ENCODE results near the gene LIMS1. TPM values are rescaled to one million over a fixed set of nuclear protein-coding genes. Genes with fewer than 3 reads are reported as not detected.
A peak's percentile ranks its signal among the peaks of the same experiment; 100 is the strongest.

LIMS1 gene
- total and polyA plus RNA-seq, 2 of the 13 experiments (the other 11 are each of a cell fraction or from before 2014, with no cell fraction given): 38.3 to 49.6 TPM

DNA sequence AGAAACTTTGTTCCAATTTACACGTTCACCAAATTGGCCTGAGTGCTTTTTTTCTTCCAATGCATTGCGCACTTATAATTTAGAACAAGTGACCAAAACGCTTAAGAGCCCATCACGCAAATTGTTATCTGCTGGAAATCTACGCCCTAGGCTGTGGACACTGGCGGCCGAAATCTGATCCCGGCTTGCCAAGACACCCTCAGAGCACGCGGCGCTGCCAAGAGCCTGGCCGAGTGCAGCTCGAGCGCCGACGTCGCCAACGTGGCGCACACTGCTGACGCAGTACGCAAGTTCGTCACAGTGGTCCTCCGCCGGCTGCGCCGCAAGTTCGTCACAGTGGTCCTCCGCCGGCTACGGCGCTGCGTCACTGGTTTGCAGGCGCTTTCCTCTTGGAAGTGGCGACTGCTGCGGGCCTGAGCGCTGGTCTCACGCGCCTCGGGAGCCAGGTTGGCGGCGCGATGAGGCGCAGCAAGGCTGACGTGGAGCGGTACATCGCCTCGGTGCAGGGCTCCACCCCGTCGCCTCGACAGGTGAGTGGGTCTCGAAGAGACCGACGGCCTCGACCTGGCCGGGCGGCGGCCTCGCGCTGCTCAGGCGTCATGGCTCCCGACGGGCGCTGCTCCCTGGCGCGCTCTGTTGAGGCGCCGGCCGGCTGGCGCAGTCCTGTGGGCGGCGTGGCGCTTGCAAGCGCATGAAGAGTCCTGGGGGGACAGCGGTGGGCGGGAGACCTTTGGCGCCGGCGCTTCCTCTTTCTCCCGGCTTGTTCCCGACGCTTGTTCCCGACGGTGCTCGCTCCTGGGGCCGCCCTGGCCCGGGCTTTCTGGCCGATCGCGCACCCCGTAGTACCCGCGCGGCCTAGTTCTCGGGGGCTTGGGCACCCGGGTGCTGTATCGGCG lies 185.1 kb downstream of the LIMS1 start, which contains the start of gene RANBP2 (continued):
- TF ChIP-seq, protein P1, sequence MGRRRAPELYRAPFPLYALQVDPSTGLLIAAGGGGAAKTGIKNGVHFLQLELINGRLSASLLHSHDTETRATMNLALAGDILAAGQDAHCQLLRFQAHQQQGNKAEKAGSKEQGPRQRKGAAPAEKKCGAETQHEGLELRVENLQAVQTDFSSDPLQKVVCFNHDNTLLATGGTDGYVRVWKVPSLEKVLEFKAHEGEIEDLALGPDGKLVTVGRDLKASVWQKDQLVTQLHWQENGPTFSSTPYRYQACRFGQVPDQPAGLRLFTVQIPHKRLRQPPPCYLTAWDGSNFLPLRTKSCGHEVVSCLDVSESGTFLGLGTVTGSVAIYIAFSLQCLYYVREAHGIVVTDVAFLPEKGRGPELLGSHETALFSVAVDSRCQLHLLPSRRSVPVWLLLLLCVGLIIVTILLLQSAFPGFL (CRISPR knock-in tag; IDR thresholded peaks at IDR 0.05): no peak; the same call in 1 of the 2 replicates
- TF ChIP-seq ZC3H4 (CRISPR knock-in tag; IDR thresholded peaks at IDR 0.05; ENCODE audit: borderline replicate concordance): no peak
- TF ChIP-seq MXD4 (CRISPR knock-in tag; IDR thresholded peaks at IDR 0.05): peak; percentile 97
- TF ChIP-seq, protein P2, sequence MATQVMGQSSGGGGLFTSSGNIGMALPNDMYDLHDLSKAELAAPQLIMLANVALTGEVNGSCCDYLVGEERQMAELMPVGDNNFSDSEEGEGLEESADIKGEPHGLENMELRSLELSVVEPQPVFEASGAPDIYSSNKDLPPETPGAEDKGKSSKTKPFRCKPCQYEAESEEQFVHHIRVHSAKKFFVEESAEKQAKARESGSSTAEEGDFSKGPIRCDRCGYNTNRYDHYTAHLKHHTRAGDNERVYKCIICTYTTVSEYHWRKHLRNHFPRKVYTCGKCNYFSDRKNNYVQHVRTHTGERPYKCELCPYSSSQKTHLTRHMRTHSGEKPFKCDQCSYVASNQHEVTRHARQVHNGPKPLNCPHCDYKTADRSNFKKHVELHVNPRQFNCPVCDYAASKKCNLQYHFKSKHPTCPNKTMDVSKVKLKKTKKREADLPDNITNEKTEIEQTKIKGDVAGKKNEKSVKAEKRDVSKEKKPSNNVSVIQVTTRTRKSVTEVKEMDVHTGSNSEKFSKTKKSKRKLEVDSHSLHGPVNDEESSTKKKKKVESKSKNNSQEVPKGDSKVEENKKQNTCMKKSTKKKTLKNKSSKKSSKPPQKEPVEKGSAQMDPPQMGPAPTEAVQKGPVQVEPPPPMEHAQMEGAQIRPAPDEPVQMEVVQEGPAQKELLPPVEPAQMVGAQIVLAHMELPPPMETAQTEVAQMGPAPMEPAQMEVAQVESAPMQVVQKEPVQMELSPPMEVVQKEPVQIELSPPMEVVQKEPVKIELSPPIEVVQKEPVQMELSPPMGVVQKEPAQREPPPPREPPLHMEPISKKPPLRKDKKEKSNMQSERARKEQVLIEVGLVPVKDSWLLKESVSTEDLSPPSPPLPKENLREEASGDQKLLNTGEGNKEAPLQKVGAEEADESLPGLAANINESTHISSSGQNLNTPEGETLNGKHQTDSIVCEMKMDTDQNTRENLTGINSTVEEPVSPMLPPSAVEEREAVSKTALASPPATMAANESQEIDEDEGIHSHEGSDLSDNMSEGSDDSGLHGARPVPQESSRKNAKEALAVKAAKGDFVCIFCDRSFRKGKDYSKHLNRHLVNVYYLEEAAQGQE (IDR thresholded peaks at IDR 0.05; ENCODE audit: borderline replicate concordance in 1 of 2, low read depth in 1 of 2, low read length in 2 of 2): no peak; a peak in 1 of 4 replicates
- TF ChIP-seq SRSF1 (optimal IDR thresholded peaks at IDR 0.05; ENCODE audit: low read depth, low read length): no peak
- TF ChIP-seq, protein P3, sequence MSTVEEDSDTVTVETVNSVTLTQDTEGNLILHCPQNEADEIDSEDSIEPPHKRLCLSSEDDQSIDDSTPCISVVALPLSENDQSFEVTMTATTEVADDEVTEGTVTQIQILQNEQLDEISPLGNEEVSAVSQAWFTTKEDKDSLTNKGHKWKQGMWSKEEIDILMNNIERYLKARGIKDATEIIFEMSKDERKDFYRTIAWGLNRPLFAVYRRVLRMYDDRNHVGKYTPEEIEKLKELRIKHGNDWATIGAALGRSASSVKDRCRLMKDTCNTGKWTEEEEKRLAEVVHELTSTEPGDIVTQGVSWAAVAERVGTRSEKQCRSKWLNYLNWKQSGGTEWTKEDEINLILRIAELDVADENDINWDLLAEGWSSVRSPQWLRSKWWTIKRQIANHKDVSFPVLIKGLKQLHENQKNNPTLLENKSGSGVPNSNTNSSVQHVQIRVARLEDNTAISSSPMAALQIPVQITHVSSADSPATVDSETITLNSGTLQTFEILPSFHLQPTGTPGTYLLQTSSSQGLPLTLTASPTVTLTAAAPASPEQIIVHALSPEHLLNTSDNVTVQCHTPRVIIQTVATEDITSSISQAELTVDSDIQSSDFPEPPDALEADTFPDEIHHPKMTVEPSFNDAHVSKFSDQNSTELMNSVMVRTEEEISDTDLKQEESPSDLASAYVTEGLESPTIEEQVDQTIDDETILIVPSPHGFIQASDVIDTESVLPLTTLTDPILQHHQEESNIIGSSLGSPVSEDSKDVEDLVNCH (CRISPR knock-in tag; IDR thresholded peaks at IDR 0.05): no peak
- TF ChIP-seq ETV6 (CRISPR knock-in tag; conservative IDR thresholded peaks at IDR 0.05): peak; percentile 95
- TF ChIP-seq, protein P4, sequence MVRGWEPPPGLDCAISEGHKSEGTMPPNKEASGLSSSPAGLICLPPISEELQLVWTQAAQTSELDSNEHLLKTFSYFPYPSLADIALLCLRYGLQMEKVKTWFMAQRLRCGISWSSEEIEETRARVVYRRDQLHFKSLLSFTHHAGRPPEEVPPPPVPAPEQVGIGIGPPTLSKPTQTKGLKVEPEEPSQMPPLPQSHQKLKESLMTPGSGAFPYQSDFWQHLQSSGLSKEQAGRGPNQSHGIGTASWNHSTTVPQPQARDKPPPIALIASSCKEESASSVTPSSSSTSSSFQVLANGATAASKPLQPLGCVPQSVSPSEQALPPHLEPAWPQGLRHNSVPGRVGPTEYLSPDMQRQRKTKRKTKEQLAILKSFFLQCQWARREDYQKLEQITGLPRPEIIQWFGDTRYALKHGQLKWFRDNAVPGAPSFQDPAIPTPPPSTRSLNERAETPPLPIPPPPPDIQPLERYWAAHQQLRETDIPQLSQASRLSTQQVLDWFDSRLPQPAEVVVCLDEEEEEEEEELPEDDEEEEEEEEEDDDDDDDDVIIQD (CRISPR knock-in tag; IDR thresholded peaks at IDR 0.05; ENCODE audit: low read depth): peak; percentile 83; the same call in 1 of the 2 replicates
- TF ChIP-seq, protein P5, sequence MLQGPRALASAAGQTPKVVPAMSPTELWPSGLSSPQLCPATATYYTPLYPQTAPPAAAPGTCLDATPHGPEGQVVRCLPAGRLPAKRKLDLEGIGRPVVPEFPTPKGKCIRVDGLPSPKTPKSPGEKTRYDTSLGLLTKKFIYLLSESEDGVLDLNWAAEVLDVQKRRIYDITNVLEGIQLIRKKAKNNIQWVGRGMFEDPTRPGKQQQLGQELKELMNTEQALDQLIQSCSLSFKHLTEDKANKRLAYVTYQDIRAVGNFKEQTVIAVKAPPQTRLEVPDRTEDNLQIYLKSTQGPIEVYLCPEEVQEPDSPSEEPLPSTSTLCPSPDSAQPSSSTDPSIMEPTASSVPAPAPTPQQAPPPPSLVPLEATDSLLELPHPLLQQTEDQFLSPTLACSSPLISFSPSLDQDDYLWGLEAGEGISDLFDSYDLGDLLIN (CRISPR knock-in tag; IDR thresholded peaks at IDR 0.05; ENCODE audit: borderline replicate concordance): peak; percentile 96
- no peak for TF ChIP-seq PRPF4 (IDR thresholded peaks at IDR 0.05; ENCODE audit: low read depth, low read length, poor library complexity, severe bottlenecking)
- TF ChIP-seq, protein P6, sequence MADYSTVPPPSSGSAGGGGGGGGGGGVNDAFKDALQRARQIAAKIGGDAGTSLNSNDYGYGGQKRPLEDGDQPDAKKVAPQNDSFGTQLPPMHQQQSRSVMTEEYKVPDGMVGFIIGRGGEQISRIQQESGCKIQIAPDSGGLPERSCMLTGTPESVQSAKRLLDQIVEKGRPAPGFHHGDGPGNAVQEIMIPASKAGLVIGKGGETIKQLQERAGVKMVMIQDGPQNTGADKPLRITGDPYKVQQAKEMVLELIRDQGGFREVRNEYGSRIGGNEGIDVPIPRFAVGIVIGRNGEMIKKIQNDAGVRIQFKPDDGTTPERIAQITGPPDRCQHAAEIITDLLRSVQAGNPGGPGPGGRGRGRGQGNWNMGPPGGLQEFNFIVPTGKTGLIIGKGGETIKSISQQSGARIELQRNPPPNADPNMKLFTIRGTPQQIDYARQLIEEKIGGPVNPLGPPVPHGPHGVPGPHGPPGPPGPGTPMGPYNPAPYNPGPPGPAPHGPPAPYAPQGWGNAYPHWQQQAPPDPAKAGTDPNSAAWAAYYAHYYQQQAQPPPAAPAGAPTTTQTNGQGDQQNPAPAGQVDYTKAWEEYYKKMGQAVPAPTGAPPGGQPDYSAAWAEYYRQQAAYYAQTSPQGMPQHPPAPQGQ (CRISPR knock-in tag; IDR thresholded peaks at IDR 0.05; ENCODE audit: borderline replicate concordance): peak; percentile 86; the same call in 1 of the 2 replicates
- TF ChIP-seq, protein P7, sequence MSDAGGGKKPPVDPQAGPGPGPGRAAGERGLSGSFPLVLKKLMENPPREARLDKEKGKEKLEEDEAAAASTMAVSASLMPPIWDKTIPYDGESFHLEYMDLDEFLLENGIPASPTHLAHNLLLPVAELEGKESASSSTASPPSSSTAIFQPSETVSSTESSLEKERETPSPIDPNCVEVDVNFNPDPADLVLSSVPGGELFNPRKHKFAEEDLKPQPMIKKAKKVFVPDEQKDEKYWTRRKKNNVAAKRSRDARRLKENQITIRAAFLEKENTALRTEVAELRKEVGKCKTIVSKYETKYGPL (CRISPR knock-in tag; IDR thresholded peaks at IDR 0.05): peak; percentile 86
- peak; percentile 94 for TF ChIP-seq ZNF274 (CRISPR knock-in tag; IDR thresholded peaks at IDR 0.05)
- TF ChIP-seq MLLT10 (CRISPR knock-in tag; IDR thresholded peaks at IDR 0.05): no peak; the same call in 1 of the 2 replicates
